ENCODE data around the gene CNKSR3.

GRCh38 chr6:154555073-154555677 is 44.7 kb upstream of the CNKSR3 start:
- TF ChIP-seq, protein P1, sequence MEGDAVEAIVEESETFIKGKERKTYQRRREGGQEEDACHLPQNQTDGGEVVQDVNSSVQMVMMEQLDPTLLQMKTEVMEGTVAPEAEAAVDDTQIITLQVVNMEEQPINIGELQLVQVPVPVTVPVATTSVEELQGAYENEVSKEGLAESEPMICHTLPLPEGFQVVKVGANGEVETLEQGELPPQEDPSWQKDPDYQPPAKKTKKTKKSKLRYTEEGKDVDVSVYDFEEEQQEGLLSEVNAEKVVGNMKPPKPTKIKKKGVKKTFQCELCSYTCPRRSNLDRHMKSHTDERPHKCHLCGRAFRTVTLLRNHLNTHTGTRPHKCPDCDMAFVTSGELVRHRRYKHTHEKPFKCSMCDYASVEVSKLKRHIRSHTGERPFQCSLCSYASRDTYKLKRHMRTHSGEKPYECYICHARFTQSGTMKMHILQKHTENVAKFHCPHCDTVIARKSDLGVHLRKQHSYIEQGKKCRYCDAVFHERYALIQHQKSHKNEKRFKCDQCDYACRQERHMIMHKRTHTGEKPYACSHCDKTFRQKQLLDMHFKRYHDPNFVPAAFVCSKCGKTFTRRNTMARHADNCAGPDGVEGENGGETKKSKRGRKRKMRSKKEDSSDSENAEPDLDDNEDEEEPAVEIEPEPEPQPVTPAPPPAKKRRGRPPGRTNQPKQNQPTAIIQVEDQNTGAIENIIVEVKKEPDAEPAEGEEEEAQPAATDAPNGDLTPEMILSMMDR (IDR thresholded peaks at IDR 0.05): no peak
- no peak for TF ChIP-seq EP300 (IDR thresholded peaks at IDR 0.05)
